NT2/D1 (cell line): Measurements from ENCODE around the gene PAPPA2.
A peak's percentile ranks its signal among the peaks of the same experiment; 100 is the strongest.

ENCODE experiments used
- DNase-seq: peaks from one replicate; pipeline ENCODE4 v3.0.0-alpha.2; 2011; ENCODE audit warnings: low read depth, low spot score
- H3K27me3 ChIP-seq: 2 replicates; pipeline ENCODE4 v1.6.0; 2011; ENCODE audit warnings: mild to moderate bottlenecking; ENCODE audit not compliant: insufficient read length, insufficient read depth
- H3K36me3 ChIP-seq: 2 replicates; pipeline ENCODE4 v1.6.1; 2011; ENCODE audit warnings: mild to moderate bottlenecking, low read length, mixed read lengths; ENCODE audit not compliant: insufficient read depth, insufficient read length
- H3K4me1 ChIP-seq: 2 replicates; pipeline ENCODE4 v1.5.1; 2011; ENCODE audit not compliant: insufficient read depth, insufficient read length
- H3K4me3 ChIP-seq: 2 replicates; pipeline ENCODE4 v1.5.1; 2011; ENCODE audit warnings: low read depth; ENCODE audit not compliant: insufficient read length
- H3K9ac ChIP-seq: 2 replicates; pipeline ENCODE4 v1.6.0; 2011; ENCODE audit warnings: low read depth; ENCODE audit not compliant: insufficient read length
- H3K9me3 ChIP-seq: 2 replicates; pipeline ENCODE4 v1.5.1; 2011; ENCODE audit warnings: mild to moderate bottlenecking, low read length; ENCODE audit not compliant: insufficient read depth
- SUZ12 ChIP-seq: IDR thresholded peaks from 2 replicates; pipeline ENCODE4 v1.6.1; 2011; ENCODE audit not compliant: insufficient read length, insufficient read depth; ENCODE audit errors: extremely low read depth
- YY1 ChIP-seq: IDR thresholded peaks from 2 replicates; pipeline ENCODE4 v1.6.1; 2011; ENCODE audit not compliant: insufficient read length, insufficient read depth
- ZNF274 ChIP-seq: IDR thresholded peaks from 2 replicates; pipeline ENCODE4 v1.6.1; 2011; ENCODE audit warnings: mild to moderate bottlenecking, low read depth, low read length

PAPPA2 gene

DNA sequence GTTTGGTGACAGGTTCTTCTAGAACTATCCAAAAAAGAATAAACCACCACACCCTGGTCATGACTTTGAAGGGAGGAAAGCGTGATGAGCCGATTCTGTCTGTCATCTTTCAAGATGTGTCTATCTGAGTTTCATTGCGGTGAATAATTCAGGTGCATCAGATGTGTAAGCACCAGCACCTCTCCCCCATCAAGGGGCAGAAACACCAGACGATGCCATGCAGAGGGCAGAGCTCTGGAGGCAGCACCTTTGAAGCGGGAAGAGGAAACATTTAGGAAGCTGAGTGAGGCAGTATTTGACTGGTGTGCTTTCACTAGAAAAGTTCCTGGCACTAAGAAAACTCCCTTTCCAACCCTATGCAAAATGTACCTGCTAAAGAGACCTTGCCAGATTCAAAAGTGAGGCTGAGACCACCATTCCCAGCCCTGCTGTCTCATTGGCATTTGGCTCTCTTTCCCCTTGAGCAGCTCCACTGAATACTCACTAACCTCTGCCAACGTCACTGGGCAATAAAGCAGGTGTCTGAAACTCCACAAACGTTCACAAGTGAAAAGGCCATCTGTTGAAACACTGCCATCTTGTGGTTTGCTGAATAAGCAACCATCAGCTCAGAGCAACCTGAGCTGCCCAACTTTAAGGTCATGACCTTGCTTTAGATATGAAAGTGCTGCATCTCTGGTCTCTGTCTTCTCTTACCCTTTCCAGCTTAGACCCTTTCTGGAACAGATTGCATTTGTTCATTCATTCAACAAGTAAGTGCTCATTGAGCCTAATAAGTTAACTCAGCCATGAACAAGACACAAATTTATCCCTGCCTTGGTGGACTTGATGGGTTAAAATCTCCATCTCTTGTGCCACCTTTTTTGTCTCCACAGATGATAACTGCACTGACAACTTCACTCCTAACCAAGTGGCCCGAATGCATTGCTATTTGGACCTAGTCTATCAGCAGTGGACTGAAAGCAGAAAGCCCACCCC lies 228.6 kb downstream of the PAPPA2 start:
- Histone ChIP-seq H3K4me3 (no peak overlapping the region), H3K4me1 (no peaks in the 10 kb centered on the region), H3K9me3 (no peaks in the 10 kb centered on the region), H3K36me3 (no peaks in the 10 kb centered on the region), H3K9ac (no peak overlapping the region), H3K27me3 (no peaks in the 10 kb centered on the region)
- DNase-seq, result peak; percentile 54
- TF ChIP-seq SUZ12, result no peak
- no peak for TF ChIP-seq ZNF274
- no peak for TF ChIP-seq YY1

DNA sequence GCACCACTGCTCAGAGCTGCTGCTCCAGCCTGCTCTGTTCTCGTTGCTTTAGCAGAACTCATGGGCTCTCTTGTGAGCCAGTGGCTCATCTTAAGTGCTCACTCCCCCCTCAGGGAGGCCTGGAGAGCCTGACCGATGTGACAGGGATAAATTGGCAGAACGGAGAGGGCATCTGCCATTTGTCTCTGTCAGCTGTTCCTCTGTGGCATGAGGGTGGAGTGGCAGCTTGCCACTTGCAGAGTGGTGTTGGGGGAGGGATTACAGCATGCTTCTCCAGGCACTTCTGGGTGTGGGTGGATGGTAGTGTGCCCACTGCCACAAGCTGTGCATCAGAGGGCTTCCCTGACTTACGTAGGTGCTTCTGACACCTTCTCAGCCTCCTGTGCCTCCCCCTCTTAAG lies 229.5 kb downstream of the PAPPA2 start:
- Histone ChIP-seq H3K4me1 (no peaks in the 10 kb centered on the region), H3K36me3 (no peaks in the 10 kb centered on the region), H3K27me3 (no peaks in the 10 kb centered on the region), H3K9ac (no peak overlapping the region), H3K4me3 (no peak overlapping the region), H3K9me3 (no peaks in the 10 kb centered on the region)
- TF ChIP-seq SUZ12, result no peak
- no peak for TF ChIP-seq ZNF274
- no peak for TF ChIP-seq YY1
- no peak for DNase-seq

DNA sequence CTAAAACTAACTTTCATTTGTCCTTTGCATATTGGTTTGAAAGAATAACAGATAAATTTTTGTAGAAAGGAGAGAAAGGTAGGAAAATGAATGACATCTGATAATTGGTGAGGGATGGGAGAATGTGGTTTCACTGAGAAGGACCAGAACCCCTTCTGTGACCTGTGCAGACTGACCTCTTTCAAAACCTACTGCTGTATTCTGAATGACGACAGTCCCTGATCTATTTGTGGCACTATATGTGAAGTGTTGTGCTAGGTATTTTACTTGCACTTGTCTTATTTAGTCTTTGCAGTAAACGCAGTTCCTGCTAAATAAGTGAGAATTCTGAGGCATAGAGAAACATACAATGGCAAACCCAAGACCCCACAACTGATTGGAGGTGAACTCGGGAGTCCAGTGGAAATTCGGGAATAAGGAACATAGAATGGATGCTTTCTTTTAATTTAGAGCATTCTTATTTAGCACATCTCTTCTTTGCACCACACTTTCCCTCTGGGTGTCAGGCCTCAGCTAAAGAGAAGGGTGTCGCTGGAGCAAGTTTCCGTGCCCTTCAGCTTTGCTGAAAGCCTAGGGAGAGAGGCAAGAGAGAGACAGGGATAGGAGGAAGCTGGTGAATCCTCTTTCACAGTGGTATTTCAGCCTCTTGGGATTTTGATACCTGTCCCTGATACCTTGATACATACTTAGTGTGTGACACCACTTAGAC lies 230.2 kb downstream of the PAPPA2 start:
- TF ChIP-seq SUZ12 (no peak), ZNF274 (no peak), YY1 (no peak)
- no peaks in the 10 kb centered on the region for H3K36me3 ChIP-seq
- DNase-seq, result no peak
- H3K9me3 ChIP-seq, result no peaks in the 10 kb centered on the region
- H3K9ac ChIP-seq, result no peak overlapping the region
- no peaks in the 10 kb centered on the region for H3K27me3 ChIP-seq
- no peaks in the 10 kb centered on the region for H3K4me1 ChIP-seq
- H3K4me3 ChIP-seq, result no peak overlapping the region

DNA sequence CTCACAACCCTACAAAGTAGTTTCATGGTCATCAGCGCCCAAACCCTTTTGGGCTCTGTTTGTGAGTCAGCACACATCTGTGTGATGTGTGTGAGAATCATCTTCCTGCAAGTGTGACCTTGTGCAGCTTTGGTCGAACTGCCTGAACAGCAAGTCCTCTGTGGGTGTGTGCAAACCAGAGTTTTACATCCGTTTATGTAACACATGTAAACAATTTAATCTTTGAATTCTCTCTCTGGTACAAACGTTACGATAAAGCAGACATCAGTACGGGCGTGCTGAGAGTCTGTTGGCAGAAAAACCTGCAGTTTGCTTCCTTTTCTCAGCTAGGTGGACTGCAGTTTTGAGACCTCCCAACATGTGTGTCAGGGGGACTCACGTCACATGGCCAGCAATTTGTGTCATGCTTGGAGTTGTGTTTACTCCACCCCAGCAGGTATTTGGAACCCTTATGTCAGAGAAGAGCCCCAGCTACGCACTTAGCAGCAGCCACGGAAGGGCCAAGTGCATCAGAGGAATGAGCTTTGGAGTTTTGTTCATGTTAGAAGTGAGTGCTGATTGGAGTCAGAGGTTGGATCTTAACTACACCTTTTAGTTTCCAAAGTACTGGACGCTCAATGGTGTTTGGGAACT lies 230.8 kb downstream of the PAPPA2 start:
- no peaks in the 10 kb centered on the region for H3K27me3 ChIP-seq
- no peaks in the 10 kb centered on the region for H3K4me1 ChIP-seq
- no peak for DNase-seq
- H3K4me3 ChIP-seq, result no peak overlapping the region
- no peaks in the 10 kb centered on the region for H3K9me3 ChIP-seq
- no peak overlapping the region for H3K9ac ChIP-seq
- TF ChIP-seq ZNF274, result no peak
- no peak for TF ChIP-seq YY1
- TF ChIP-seq SUZ12, result no peak
- no peaks in the 10 kb centered on the region for H3K36me3 ChIP-seq

DNA sequence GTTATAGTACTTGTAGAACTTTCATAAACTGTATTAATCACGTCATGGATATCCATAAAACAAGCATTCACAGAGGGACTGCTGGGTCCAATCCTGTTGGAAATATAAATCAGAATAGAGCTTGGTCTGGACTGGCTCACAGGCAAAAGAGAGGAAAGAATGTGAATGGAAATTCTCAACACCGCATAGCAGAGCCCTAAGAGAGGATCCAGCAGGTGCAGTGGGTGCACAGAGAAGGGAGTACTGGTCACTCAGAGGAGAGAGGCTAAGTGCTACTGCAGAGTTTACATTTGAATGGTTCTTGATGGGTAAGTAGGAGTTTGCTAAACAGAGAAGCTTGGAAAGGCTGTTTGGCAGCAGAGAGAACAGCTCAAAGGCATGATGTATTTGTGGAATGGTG lies 231.7 kb downstream of the PAPPA2 start:
- TF ChIP-seq SUZ12 (no peak), YY1 (no peak), ZNF274 (no peak)
- H3K27me3 ChIP-seq, result no peaks in the 10 kb centered on the region
- H3K9me3 ChIP-seq, result no peaks in the 10 kb centered on the region
- H3K36me3 ChIP-seq, result no peaks in the 10 kb centered on the region
- peak; percentile 43 for DNase-seq
- no peak overlapping the region for H3K9ac ChIP-seq
- H3K4me3 ChIP-seq, result no peak overlapping the region
- no peaks in the 10 kb centered on the region for H3K4me1 ChIP-seq

DNA sequence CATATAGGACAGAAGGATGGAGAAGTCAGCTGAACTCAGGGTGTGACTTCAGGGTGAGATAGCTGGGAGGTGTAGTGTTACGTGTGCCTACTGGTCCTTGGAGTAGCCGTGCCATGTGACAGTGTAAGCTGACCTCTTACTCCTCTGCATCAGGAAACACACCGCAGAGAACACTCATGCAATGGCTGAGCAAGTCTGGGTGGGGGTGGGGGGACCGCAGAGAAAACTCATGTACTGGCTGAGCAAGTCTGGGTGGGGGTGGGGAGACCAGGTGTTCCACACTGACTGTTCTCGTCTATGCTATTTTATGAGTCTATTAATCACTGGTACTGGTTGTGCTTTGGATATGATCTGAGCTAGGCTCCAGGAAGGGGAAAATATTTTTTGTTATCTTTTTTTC lies 233.1 kb downstream of the PAPPA2 start:
- H3K27me3 ChIP-seq, result no peaks in the 10 kb centered on the region
- H3K9me3 ChIP-seq, result no peaks in the 10 kb centered on the region
- no peaks in the 10 kb centered on the region for H3K36me3 ChIP-seq
- no peaks in the 10 kb centered on the region for H3K4me1 ChIP-seq
- H3K9ac ChIP-seq, result no peak overlapping the region
- TF ChIP-seq SUZ12 (no peak), YY1 (no peak), ZNF274 (no peak)
- H3K4me3 ChIP-seq, result no peak overlapping the region
- DNase-seq, result no peak
